OCI-M2 (cell line): ENCODE measurements around the gene SPAG6.
"Not testable (repeated sequence)": the region's sequence is repeated elsewhere in the genome, so short reads cannot be mapped to it uniquely, and the experiment has no call there.

ENCODE experiments used
- DNase-seq: peaks from one replicate; lab custom pipeline; 2025; ENCODE audit not compliant: unreplicated experiment; lab: John Stamatoyannopoulos, UW

SPAG6 gene

DNA sequence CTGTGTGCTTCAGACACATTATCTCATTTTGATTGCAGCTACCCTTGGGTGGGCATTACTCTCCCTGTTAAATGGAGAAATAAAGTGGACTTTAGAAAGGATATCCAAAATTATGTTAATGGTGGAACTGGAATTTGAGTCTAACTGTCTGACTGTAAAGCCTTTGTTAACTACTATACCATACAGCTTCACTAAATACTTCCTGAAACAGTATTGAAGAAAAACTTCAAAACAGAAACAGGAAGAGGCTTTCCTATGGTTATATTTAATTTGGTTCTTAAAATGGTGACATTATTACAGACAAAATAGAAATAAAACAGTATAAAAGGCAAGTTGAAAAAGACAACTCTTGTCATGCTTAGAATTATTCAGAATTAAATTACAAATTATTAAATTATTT is 25.0 kb downstream of the SPAG6 start:
- DNase-seq, result no peak

- no peak for DNase-seq
These were observed 27.0 kb downstream of the SPAG6 start for GRCh38 chr10:22372298-22372697.

GRCh38 chr10:22372917-22373316 is 27.6 kb downstream of the SPAG6 start:
- DNase-seq, result no peak

DNA sequence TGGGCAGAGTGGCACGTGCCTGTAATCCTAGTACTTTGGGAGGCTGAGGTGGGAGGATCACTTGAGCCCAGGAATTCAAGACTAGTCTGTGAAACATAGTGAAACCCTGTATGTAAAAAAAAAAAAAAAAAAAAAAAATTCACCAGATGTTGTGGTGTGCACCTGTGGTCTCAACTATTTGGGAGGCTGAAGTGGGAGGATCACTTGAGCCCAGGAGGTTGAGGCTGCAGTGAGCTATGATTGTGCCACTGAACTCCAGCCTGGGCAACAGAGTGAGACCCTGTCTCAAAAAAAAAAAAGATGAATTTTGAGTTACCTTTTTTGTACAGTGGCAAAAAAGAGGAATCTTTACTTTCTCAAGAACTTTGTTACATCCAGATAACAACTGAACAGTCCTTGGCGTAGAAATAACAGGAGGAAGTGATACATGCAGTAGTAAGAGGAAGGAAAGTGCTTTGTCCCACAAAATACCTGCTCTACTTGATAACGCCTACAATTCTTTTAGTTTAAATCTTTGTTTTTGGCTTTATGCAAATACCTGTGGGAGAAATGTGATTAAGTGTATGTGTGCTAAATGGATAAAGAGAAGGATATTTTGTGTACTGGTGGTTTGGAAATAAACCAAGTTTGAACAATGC is 29.3 kb downstream of the SPAG6 start:
- no peak for DNase-seq

GRCh38 chr10:22379059-22379458 is 33.8 kb downstream of the SPAG6 start:
- no peak for DNase-seq

GRCh38 chr10:22381262-22381661 is 36.0 kb downstream of the SPAG6 start:
- no peak for DNase-seq

- no peak for DNase-seq
These were observed 41.2 kb downstream of the SPAG6 start for GRCh38 chr10:22386503-22386902.

DNA sequence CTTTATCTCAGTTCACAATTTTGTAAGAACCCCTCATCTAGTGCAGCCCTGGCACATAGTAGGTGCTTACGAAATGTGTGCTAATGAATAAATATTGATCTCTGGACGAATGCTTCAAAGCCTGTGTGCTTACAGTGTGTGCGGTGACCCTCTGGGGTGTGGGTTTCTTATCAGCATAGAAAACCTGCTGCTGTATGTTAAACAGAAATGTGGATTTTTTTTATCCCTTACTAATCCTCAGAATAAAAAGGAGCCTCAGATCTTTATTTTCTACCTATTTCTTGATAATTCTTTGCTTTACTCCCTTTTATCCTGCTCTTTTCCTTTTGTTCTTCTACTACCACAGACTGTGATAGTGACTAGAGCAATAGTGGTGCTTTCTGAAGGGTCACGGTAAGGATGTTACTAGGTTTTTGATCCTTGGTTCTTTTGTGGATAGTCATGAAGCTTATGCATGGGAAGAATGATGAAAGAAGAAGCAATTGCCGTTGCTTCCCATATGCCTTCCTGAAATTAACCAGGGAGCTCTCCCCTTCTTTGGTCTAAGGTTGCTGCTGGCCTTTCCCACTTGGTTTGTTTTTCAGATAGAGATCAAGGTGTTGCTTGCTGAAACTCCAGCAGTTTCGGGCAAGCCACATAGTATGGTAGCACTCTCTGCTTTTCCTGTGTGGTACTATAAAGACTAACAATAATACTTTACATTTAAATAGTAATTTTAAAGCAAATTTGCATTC is 44.7 kb downstream of the SPAG6 start:
- no peak for DNase-seq

DNA sequence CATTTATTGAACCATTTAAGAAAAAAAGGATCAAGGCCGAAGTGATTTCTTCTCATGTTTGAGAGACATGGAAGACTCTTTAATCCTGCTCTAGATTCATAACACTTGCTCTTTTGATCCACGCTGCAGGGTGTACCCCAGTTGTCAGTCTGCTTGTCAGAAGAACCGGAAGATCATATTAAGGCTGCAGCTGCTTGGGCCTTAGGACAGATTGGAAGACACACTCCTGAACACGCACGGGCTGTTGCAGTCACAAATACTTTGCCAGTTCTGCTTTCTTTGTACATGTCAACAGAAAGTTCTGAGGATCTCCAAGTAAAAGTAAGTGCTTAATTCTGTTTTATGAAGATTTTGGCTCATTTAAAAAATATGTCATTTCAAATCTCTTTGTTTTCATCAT is 46.3 kb downstream of the SPAG6 start:
- no peak for DNase-seq

- DNase-seq, result not testable (repeated sequence)
These were observed 50.9 kb downstream of the SPAG6 start for GRCh38 chr10:22396195-22396594.

DNA sequence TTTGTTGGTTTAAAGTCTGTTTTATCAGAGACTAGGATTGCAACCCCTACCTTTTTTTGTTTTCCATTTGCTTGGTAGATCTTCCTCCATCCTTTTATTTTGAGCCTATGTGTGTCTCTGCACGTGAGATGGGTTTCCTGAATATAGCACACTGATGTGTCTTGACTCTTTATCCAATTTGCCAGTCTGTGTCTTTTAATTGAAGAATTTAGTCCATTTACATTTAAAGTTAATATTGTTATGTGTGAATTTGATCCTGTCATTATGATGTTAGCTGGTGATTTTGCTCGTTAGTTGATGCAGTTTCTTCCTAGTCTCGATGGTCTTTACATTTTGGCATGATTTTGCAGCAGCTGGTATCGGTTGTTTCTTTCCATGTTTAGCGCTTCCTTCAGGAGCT is 61.6 kb downstream of the SPAG6 start:
- not testable (repeated sequence) for DNase-seq

GRCh38 chr10:22410394-22410793 is 65.1 kb downstream of the SPAG6 start:
- DNase-seq, result no peak

DNA sequence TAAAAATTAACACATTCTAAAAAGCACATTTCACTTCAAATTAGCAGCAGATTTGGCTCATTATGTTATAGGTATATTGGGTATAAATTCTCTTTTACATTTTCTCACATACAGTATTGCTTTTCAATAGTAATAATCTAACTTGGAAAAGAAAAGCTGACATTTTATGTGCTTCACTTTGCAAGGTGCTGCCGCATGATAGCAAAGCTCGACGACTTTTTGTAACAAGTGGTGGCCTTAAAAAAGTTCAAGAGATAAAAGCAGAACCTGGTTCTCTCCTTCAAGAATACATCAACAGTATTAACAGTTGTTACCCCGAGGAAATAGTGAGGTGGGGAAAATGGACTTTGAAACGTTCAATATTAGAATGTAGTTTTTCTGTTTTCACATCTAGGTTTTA is 65.5 kb downstream of the SPAG6 start:
- DNase-seq, result no peak

DNA sequence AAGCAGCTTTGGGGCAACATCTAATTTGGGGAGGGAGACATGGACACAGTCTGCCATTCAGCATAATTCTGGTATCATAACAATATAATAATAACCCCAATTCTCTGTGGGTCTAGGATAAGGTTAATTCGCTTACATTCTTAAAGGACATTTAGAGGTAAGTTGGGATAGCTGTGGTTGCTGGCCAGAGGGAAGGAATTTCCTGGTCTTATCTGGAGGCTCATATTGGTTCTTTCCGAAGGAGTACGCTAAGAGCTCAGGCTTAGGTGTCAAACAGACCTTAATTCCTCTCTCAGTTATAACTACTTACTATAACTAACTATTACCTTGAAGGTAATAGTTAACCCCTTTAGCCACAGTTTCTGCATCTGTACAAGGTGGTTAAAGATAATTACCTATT is 68.8 kb downstream of the SPAG6 start:
- no peak for DNase-seq

- DNase-seq, result no peak
These were observed 69.8 kb downstream of the SPAG6 start for GRCh38 chr10:22415072-22415471.

- DNase-seq, result no peak
These were observed 72.5 kb downstream of the SPAG6 start for GRCh38 chr10:22417736-22418268.

- DNase-seq, result no peak
These were observed 75.7 kb downstream of the SPAG6 start for GRCh38 chr10:22420787-22421517.

DNA sequence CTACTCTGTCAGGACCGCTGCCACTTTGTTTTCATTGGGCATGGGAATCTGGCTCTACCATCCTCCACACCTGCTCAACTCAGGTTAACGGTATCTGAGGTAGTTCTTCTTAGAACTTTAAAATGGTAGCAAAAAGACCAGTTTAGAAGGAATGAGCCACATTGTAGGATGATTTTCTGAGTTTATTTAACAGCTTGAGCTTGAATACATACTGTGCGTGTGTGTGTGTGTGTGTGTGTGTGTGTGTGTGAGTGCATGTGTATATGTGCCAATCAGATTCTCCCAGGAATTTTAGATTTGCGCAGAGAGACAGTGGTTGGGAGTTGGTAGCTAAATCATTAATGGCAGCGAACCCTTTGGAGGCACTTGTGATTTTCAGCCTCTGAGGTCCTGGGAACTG is 81.4 kb downstream of the SPAG6 start:
- DNase-seq, result no peak

DNA sequence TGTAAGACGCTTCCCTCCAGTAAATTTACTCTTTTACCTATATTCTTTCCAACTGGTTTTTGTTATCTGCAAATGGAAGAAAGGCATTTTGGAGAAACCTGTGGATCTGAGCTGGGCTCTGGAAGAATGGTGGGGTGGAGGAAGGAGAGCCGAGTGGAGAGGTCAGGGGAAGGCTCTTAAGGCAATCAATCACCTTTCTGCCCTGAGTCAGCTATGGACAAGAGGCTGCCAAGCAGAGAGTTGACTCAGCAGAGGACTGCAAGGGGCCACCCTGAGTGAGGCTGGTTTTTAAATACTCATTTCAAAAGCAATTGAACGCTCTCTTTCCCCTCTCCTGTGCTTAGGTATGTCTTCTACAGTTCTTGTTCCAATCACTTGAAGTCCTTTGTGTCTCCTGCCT is 81.8 kb downstream of the SPAG6 start:
- DNase-seq, result no peak

DNA sequence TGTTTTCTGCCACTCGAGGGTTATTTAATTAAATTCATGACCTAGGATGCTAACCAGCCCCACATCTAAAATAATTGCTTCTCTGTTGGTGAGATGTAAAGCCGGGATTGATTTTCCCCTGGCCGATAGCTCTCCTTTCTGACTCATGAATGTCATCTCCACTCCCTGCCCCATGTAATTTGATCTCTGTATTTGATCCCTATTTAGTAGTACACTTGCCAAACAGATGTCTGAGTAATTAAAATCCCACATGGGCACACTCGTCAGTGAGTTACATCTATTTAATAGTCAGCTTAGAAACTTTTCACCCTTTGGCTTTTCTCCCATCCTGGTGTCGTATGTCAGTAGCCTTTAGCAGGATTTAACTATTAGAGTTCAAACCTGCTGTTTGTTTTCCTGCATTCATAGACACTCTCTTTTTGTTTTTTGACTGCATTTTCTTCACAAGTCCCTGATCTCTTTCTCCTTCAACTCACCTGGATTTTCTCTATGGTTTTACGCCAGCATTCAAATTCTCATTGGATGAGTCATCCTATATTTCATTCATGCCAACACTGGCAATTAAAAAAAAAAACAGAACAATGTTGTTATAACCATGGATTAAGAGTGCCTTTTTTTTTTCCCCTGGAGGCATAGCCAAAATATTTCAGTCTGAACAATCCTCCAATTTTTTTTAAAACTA is 82.7 kb downstream of the SPAG6 start:
- DNase-seq, result no peak

- no peak for DNase-seq
These were observed 83.8 kb downstream of the SPAG6 start for GRCh38 chr10:22429146-22429545.
